Activated CD4-positive, alpha-beta T cell treated with anti-CD3 and anti-CD28 coated beads for 1 hour (primary cell): ENCODE measurements around the gene WDR20.
"Not testable (repeated sequence)": the region's sequence is repeated elsewhere in the genome, so short reads cannot be mapped to it uniquely, and the experiment has no call there.

Experiments
- DNase-seq: peaks from one replicate; pipeline ENCODE4 v3.0.0-alpha.2; 2020

Gene WDR20

GRCh38 chr14:102172721-102173120 lies 33.0 kb downstream of the WDR20 start:
- DNase-seq: not testable (repeated sequence)

- DNase-seq: no peak
Measured at GRCh38 chr14:102177161-102177560, 37.5 kb downstream of the WDR20 start.

GRCh38 chr14:102178806-102179205 lies 39.1 kb downstream of the WDR20 start:
- DNase-seq: no peak

- DNase-seq: no peak
Measured at GRCh38 chr14:102180248-102180998, 40.7 kb downstream of the WDR20 start.

GRCh38 chr14:102181187-102181586 lies 41.5 kb downstream of the WDR20 start:
- DNase-seq: no peak

- DNase-seq: no peak
Measured at GRCh38 chr14:102182190-102182589, 42.5 kb downstream of the WDR20 start.

GRCh38 chr14:102182936-102183619 lies 43.4 kb downstream of the WDR20 start:
- DNase-seq: no peak

- no peak for DNase-seq
Measured at GRCh38 chr14:102183886-102184285, 44.2 kb downstream of the WDR20 start.

GRCh38 chr14:102184316-102185035 lies 44.8 kb downstream of the WDR20 start:
- no peak for DNase-seq

- no peak for DNase-seq
Measured at GRCh38 chr14:102185360-102185759, 45.7 kb downstream of the WDR20 start.

- DNase-seq: no peak
Measured at GRCh38 chr14:102187044-102187443, 47.3 kb downstream of the WDR20 start.

- DNase-seq: no peak
Measured at GRCh38 chr14:102187568-102188001, 47.9 kb downstream of the WDR20 start.

GRCh38 chr14:102188187-102188586 lies 48.5 kb downstream of the WDR20 start:
- DNase-seq: no peak

GRCh38 chr14:102189874-102190273 lies 50.2 kb downstream of the WDR20 start:
- no peak for DNase-seq

- DNase-seq: no peak
Measured at GRCh38 chr14:102192840-102193502, 53.3 kb downstream of the WDR20 start.

- DNase-seq: no peak
Measured at GRCh38 chr14:102194856-102195255, 55.2 kb downstream of the WDR20 start.

GRCh38 chr14:102195446-102195845 lies 55.7 kb downstream of the WDR20 start:
- no peak for DNase-seq

GRCh38 chr14:102196039-102196901 lies 56.6 kb downstream of the WDR20 start:
- no peak for DNase-seq

- no peak for DNase-seq
Measured at GRCh38 chr14:102196902-102197230, 57.2 kb downstream of the WDR20 start.

GRCh38 chr14:102197317-102197853 lies 57.7 kb downstream of the WDR20 start:
- no peak for DNase-seq

- no peak for DNase-seq
Measured at GRCh38 chr14:102200690-102201352, 61.1 kb downstream of the WDR20 start.

- no peak for DNase-seq
Measured at GRCh38 chr14:102201353-102201738, 61.6 kb downstream of the WDR20 start.
